ENCODE measurements around the gene HPS5.
"Not testable (repeated sequence)": the region's sequence is repeated elsewhere in the genome, so short reads cannot be mapped to it uniquely, and the experiment has no call there.

The HPS5 gene

GRCh38 chr11:18271206-18271605, 50.7 kb downstream of the HPS5 start:
- DNase-seq (ENCODE audit: low spot score): no peak

DNA sequence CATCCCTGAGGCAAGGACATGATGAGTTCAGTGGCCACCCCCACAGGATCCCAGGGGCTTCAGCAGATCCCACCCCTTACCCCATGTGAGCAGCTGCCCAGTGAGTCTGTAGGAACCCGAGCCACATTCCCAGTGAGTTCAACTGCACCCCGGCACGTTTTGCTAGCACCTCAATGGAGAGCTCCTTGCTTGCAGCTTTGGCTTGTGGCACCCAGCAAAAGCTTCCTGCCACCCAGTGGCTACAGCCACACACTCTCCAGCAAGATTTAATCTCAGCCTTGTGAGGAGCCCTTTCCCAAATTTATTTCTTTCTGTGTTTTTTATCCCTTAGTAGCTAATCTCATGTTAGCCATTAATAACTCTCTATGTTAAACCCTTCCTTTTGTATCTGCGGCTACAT, 51.8 kb downstream of the HPS5 start:
- peak; percentile 20 for DNase-seq (ENCODE audit: low spot score)

GRCh38 chr11:18269252-18269651, 52.7 kb downstream of the HPS5 start:
- not testable (repeated sequence) for DNase-seq (ENCODE audit: low spot score)

DNA sequence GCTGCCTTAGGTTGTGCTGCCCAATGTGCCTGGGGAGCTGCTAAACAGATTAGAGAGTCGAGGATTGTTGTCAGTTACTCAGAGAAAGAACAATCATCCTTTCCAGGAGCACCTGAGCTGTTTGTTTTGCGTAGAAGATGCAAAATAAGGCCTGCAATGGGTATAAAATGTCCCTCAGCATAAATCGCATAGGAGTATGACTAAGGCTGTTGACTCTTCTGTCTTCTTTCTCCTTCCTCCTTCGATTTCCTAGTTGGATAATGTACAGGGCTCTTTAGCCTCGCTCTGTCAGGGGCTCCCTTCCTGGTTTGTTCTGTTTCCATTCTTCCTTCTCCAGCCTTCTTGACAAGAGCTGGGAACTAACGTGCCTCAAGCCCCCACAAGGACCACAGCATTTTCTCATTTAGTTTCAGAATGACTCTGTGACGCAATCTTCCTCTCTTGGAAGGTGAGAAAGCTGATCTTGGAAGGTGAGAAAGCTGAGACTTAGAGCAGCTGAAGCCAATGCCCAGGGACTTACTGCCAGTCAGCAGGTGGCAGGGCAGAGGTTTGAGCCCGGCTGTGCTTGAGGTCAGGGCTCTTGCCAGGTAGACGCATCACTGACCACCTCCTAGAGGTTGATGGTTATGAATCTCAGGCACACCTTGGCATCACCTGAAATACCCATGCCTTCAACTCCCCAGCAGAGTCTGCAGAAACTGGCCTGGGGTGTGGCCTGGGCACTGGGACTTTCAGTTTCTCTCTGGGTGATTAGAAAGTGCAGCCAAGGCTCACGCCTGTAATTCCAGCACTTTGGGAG, 54.4 kb downstream of the HPS5 start:
- DNase-seq (ENCODE audit: low spot score): not testable (repeated sequence)

- DNase-seq (ENCODE audit: low spot score): no peak
These were observed 56.0 kb downstream of the HPS5 start, which contains the start of gene SAA1 for GRCh38 chr11:18265949-18266348. TSS of gene SAA1 (plus strand) at chr11:18266264. CDS start at chr11:18266888, 624 bp downstream.

GRCh38 chr11:18264677-18265555, 57.0 kb downstream of the HPS5 start:
- DNase-seq (ENCODE audit: low spot score): no peak

- DNase-seq (ENCODE audit: low spot score): no peak
These were observed 57.9 kb downstream of the HPS5 start for GRCh38 chr11:18264035-18264434.

- DNase-seq (ENCODE audit: low spot score): peak; percentile 20
These were observed 59.1 kb downstream of the HPS5 start for GRCh38 chr11:18262681-18263350.

- DNase-seq (ENCODE audit: low spot score): no peak
These were observed 60.2 kb downstream of the HPS5 start for GRCh38 chr11:18261721-18262120.

DNA sequence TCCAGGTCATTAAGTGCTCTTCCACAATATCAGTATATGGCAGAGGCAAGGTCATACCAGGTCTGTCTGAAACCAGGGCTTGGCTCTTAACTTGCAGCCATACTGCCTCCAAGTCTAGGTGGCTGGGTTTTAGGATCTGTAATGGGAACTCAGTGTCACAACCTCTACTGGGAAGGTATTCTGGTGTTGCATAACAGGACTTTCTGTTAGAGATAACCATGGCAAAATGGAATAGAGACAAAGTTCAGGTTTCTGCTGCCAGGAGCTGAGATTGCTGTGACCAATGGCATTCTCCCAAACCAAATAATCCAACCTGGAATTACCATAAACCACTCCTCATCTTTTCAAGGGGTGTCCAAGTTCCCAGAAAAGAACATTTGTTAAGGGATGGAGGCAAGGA, 62.7 kb downstream of the HPS5 start:
- DNase-seq (ENCODE audit: low spot score): no peak

DNA sequence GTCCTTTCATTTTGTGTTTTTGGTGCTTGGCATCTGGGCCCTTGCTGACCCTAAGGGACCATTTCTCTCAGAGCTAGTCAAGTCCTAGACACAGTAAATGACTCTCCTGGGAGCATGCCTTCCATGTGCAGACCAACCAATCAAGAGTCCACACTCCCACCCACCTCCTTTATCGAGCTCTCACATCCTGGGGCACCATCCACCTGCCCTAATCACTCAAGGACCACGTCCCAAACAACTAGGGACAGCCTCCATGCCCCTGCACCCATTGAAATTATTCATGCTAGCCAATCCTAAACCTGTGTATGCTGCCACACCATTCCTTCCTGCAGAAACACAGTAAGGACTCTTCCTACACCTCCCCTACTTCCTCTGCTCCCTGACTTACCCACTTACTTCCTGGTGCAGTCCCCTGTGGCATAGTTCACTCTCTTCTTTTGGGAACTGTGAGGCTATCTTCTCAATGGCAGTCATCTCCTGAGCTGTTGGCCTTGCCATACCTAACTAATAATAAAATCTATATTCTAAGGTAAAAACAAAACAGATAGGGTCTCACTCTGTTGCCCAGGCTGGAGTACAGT, 67.1 kb downstream of the HPS5 start:
- DNase-seq (ENCODE audit: low spot score): no peak

- DNase-seq (ENCODE audit: low spot score): no peak
These were observed 68.1 kb downstream of the HPS5 start for GRCh38 chr11:18253778-18254338.

DNA sequence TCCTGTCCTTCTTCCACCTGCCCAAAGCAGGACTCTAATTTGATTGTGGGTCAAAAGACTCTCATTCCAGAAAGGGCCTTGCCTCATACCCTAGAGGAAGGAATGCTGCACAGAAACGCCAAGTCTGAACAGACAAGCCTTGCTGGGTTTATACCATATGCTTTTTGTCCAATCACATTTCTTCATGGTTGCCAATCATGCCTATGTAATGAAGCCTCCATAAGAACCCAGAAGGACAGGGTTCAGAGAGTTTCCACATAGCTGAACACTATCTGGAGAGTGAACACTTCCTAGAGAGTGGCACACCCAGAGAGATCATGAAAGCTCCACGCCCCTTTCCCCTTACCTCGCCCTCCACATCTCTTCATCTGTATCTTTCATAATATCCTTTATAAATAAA, 68.7 kb downstream of the HPS5 start:
- no peak for DNase-seq (ENCODE audit: low spot score)

- DNase-seq (ENCODE audit: low spot score): no peak
These were observed 73.4 kb downstream of the HPS5 start, which contains the start of gene SAA2 for GRCh38 chr11:18248561-18248960. TSS of gene SAA2 (minus strand) at chr11:18248668. CDS start at chr11:18248011, 657 bp downstream.

GRCh38 chr11:18247191-18247581, 74.8 kb downstream of the HPS5 start:
- not testable (repeated sequence) for DNase-seq (ENCODE audit: low spot score)

GRCh38 chr11:18246379-18247190, 75.4 kb downstream of the HPS5 start:
- DNase-seq (ENCODE audit: low spot score): not testable (repeated sequence)

GRCh38 chr11:18245396-18245795, 76.5 kb downstream of the HPS5 start:
- peak; percentile 26 for DNase-seq (ENCODE audit: low spot score)

DNA sequence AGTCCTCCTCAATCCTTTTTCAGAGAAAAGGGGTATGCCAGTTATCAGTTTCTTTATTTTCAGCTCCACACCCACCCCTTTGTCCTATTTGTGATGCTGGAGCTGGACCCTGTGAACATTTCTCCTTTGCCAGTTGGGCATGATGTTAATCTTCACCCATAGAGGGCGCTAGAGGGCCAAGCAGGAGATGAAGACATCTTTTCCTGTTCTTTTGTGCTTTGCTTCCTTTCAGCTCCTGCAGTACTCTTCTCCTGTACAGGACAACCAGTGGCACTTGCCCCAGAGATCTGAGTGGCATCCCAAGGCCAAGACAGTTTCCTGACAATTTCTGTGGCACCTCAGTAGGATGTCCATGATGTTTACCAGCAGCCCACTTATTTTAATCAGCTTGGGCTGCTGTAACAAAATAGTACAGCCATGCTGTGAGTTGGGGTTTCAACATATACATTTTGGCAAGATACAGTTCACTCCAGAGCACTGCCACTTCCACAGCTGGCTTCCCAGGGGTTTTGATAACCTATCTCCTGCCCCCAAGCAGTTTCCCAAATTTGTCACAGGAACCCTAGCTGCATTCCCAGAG, 78.1 kb downstream of the HPS5 start:
- peak; percentile 78 for DNase-seq (ENCODE audit: low spot score)

GRCh38 chr11:18239655-18240054, 82.3 kb downstream of the HPS5 start:
- DNase-seq (ENCODE audit: low spot score): no peak

DNA sequence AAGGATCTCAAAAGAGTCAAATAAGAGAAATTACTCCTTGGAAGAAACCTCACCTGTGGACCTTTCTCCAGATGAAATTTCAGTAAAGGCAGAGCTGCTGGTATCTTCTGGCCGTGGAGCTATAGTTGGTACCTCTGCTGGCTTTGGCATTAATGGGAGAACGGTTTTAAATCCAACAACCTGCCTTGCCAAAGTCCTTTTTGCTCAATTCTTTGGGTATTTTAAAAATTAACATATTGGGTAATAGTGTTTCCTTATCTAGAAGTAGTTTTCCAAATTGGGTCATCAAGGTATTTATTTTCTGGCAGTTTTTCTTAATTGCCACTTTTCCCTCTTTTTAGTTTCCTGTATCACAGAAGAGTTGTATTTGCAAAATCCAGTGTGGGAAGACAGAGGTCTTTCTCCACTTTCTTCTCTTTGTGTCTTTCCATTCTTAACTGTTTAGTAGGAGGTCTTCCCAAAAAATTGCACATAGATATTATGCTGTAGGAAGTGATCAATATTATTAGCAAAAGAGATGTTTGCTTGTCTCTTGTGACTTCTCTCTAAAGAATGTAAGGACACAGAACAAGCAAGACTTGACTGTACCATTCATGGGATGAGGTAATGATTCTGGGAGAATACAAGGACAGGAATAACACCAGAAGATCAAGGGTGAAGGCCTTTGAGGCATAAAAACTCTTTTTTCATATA, 85.1 kb downstream of the HPS5 start, which contains the start of gene SAA4:
Gene SAA4, minus strand, starts transcription at position 139 of the 693 bp plus-strand sequence. CDS start 876 bp downstream, outside the sequence.
- no peak for DNase-seq (ENCODE audit: low spot score)

All from GM03348 (cell line).